K562 (cell line): Measurements from ENCODE around the gene BEX3. TPM values are rescaled to one million over a fixed set of nuclear protein-coding genes. Genes with fewer than 3 reads are reported as not detected.
A peak's percentile ranks its signal among the peaks of the same experiment; 100 is the strongest.

ENCODE experiments used
- GATAD2A ChIP-seq: fragments of 450-650 bp; IDR thresholded peaks from 2 replicates; pipeline ENCODE4 v1.6.1; 2017
- KAT2B ChIP-seq: IDR thresholded peaks from one replicate; pipeline ENCODE4 v1.6.1; 2012; ENCODE audit warnings: low read depth, mild to moderate bottlenecking, control low read depth, inconsistent platforms, low read length, moderate library complexity
- RBFOX2 ChIP-seq: fragments of 200-400 bp; formaldehyde crosslinking; IDR thresholded peaks from 2 replicates; pipeline ENCODE4 v1.6.1; 2017; ENCODE audit warnings: low read depth, mild to moderate bottlenecking, low read length, moderate library complexity
- ZNF121 ChIP-seq: sonication (generic); formaldehyde crosslinking; conservative IDR thresholded peaks from 2 replicates; pipeline ENCODE4 v1.8.0; 2022; ENCODE audit warnings: missing genetic modification reagents
- polyA plus RNA-seq, 8 experiments: library from polyadenylated mRNA; depleted of rRNA in 4 of 8; stranded (reverse) in 5 of 8; unstranded in 3 of 8; fragments of >200 nt; fragmentation: Nextera tagmentation in 2 of 8; fragmentation: Illumina TruSeq in 1 of 8; extraction: Ambion mirVana in 2 of 8; extraction: Trizol in 1 of 8; gene quantifications; 2 replicates each; pipeline versions ENCODE4 v1.2.1 to v1.2.3, GENCODE V29; 2011 to 2014; ENCODE audit warnings: inconsistent platforms in 1 of 8, missing spikeins in 1 of 8
- total RNA-seq, 7 experiments: library from RNA; depleted of rRNA in 6 of 7; stranded (reverse); fragments of >200 nt in 6 of 7; fragmentation: Illumina TruSeq in 2 of 7; extraction: Trizol in 2 of 7; gene quantifications; 2 replicates each; pipeline versions ENCODE4 v1.2.1 to v1.2.3, GENCODE V29; 2011 to 2021; ENCODE audit warnings: low replicate concordance in 1 of 7
- TF ChIP-seq, protein P1 (sequence below): fragments of 200-600 bp; sonication (generic); IDR thresholded peaks from one replicate; pipeline ENCODE4 v1.6.1; 2012; ENCODE audit warnings: mild to moderate bottlenecking, low read depth, low read length, inconsistent platforms
- TF ChIP-seq, protein P2 (sequence below): fragments of 450-650 bp; IDR thresholded peaks from 2 replicates; pipeline ENCODE4 v1.6.1; 2017; ENCODE audit warnings: antibody characterized with exemption, mild to moderate bottlenecking

BEX3 gene
- total and polyA plus RNA-seq, 9 of the 15 experiments (the other 6 are each of a cell fraction or from before 2014, with no cell fraction given), result 0.21 to 0.47 TPM; not detected in 7

DNA sequence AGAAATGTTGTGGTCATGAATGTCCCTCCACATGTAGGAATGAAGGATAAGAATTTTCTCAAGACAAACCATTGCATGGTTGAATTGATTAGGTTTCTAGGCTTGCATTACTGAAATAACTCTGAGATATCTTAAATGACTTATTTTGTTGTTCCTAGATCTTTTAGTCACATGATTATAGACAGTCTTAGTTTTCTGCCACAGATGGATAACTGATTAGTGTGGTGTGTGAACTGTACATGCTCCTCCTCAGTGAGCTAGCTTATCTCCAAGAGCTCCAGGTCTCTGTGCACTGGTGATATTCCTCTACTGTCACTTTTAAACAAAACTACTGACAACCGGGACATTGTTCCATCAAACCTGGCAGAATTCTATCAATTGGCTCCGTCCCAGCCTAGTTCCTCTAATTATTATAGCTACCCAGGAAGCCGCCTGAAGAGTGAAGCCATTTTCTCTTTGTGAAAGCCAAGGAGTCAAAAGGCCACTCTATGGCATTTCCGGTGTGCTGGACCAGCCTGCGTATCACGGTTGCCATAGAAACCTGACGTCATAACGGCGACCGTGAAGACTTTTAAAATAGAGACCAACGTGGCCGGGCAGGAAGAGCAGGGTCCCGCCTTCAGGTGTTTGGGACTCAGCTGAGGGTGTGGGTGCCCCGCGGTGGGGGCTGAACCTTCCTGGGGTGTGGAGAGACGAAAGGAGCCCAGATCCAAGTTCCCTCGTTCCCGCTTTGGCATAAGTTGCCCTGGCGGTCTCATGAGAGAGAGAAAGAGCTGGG lies 28.1 kb downstream of the BEX3 start (continued):
- TF ChIP-seq, protein P1, sequence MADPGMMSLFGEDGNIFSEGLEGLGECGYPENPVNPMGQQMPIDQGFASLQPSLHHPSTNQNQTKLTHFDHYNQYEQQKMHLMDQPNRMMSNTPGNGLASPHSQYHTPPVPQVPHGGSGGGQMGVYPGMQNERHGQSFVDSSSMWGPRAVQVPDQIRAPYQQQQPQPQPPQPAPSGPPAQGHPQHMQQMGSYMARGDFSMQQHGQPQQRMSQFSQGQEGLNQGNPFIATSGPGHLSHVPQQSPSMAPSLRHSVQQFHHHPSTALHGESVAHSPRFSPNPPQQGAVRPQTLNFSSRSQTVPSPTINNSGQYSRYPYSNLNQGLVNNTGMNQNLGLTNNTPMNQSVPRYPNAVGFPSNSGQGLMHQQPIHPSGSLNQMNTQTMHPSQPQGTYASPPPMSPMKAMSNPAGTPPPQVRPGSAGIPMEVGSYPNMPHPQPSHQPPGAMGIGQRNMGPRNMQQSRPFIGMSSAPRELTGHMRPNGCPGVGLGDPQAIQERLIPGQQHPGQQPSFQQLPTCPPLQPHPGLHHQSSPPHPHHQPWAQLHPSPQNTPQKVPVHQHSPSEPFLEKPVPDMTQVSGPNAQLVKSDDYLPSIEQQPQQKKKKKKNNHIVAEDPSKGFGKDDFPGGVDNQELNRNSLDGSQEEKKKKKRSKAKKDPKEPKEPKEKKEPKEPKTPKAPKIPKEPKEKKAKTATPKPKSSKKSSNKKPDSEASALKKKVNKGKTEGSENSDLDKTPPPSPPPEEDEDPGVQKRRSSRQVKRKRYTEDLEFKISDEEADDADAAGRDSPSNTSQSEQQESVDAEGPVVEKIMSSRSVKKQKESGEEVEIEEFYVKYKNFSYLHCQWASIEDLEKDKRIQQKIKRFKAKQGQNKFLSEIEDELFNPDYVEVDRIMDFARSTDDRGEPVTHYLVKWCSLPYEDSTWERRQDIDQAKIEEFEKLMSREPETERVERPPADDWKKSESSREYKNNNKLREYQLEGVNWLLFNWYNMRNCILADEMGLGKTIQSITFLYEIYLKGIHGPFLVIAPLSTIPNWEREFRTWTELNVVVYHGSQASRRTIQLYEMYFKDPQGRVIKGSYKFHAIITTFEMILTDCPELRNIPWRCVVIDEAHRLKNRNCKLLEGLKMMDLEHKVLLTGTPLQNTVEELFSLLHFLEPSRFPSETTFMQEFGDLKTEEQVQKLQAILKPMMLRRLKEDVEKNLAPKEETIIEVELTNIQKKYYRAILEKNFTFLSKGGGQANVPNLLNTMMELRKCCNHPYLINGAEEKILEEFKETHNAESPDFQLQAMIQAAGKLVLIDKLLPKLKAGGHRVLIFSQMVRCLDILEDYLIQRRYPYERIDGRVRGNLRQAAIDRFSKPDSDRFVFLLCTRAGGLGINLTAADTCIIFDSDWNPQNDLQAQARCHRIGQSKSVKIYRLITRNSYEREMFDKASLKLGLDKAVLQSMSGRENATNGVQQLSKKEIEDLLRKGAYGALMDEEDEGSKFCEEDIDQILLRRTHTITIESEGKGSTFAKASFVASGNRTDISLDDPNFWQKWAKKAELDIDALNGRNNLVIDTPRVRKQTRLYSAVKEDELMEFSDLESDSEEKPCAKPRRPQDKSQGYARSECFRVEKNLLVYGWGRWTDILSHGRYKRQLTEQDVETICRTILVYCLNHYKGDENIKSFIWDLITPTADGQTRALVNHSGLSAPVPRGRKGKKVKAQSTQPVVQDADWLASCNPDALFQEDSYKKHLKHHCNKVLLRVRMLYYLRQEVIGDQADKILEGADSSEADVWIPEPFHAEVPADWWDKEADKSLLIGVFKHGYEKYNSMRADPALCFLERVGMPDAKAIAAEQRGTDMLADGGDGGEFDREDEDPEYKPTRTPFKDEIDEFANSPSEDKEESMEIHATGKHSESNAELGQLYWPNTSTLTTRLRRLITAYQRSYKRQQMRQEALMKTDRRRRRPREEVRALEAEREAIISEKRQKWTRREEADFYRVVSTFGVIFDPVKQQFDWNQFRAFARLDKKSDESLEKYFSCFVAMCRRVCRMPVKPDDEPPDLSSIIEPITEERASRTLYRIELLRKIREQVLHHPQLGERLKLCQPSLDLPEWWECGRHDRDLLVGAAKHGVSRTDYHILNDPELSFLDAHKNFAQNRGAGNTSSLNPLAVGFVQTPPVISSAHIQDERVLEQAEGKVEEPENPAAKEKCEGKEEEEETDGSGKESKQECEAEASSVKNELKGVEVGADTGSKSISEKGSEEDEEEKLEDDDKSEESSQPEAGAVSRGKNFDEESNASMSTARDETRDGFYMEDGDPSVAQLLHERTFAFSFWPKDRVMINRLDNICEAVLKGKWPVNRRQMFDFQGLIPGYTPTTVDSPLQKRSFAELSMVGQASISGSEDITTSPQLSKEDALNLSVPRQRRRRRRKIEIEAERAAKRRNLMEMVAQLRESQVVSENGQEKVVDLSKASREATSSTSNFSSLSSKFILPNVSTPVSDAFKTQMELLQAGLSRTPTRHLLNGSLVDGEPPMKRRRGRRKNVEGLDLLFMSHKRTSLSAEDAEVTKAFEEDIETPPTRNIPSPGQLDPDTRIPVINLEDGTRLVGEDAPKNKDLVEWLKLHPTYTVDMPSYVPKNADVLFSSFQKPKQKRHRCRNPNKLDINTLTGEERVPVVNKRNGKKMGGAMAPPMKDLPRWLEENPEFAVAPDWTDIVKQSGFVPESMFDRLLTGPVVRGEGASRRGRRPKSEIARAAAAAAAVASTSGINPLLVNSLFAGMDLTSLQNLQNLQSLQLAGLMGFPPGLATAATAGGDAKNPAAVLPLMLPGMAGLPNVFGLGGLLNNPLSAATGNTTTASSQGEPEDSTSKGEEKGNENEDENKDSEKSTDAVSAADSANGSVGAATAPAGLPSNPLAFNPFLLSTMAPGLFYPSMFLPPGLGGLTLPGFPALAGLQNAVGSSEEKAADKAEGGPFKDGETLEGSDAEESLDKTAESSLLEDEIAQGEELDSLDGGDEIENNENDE, result no peak
- TF ChIP-seq GATAD2A, result no peak
- peak; percentile 49; the same call in 1 of the 2 replicates for TF ChIP-seq RBFOX2
- TF ChIP-seq, protein P2, sequence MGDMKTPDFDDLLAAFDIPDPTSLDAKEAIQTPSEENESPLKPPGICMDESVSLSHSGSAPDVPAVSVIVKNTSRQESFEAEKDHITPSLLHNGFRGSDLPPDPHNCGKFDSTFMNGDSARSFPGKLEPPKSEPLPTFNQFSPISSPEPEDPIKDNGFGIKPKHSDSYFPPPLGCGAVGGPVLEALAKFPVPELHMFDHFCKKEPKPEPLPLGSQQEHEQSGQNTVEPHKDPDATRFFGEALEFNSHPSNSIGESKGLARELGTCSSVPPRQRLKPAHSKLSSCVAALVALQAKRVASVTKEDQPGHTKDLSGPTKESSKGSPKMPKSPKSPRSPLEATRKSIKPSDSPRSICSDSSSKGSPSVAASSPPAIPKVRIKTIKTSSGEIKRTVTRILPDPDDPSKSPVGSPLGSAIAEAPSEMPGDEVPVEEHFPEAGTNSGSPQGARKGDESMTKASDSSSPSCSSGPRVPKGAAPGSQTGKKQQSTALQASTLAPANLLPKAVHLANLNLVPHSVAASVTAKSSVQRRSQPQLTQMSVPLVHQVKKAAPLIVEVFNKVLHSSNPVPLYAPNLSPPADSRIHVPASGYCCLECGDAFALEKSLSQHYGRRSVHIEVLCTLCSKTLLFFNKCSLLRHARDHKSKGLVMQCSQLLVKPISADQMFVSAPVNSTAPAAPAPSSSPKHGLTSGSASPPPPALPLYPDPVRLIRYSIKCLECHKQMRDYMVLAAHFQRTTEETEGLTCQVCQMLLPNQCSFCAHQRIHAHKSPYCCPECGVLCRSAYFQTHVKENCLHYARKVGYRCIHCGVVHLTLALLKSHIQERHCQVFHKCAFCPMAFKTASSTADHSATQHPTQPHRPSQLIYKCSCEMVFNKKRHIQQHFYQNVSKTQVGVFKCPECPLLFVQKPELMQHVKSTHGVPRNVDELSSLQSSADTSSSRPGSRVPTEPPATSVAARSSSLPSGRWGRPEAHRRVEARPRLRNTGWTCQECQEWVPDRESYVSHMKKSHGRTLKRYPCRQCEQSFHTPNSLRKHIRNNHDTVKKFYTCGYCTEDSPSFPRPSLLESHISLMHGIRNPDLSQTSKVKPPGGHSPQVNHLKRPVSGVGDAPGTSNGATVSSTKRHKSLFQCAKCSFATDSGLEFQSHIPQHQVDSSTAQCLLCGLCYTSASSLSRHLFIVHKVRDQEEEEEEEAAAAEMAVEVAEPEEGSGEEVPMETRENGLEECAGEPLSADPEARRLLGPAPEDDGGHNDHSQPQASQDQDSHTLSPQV, result peak; percentile 47; the same call in 1 of the 2 replicates
- no peak for TF ChIP-seq ZNF121 (CRISPR knock-in tag)
- TF ChIP-seq KAT2B, result no peak
